ENCODE data around the gene CC2D1A. TPM values are rescaled to one million over a fixed set of nuclear protein-coding genes. Genes with fewer than 3 reads are reported as not detected.

The CC2D1A gene
- total RNA-seq, 1 experiment from 2014 or later, result 67.7 TPM

GRCh38 chr19:13877303-13877702 is 28.7 kb upstream of the CC2D1A start:
- intact Hi-C loops (cut with micrococcal nuclease), result no loop called here
- Histone ChIP-seq H3K4me2 (ENCODE audit: low read length) (peak overlapping the region; percentile 55), H2AFZ (ENCODE audit: low read length) (peak overlapping the region; percentile 69), H3K9me3 (ENCODE audit: low read length) (no peaks in the 10 kb centered on the region), H3K9me2 (replicated peaks; ENCODE audit: low read length) (no peaks in the 10 kb centered on the region), H3K4me1 (ENCODE audit: insufficient read depth, low read length) (peaks cover 11% of the 10 kb centered on the region), H3F3A (ENCODE audit: low read length, unreplicated experiment) (no peaks in the 10 kb centered on the region), H3K79me2 (ENCODE audit: low read length) (no peaks in the 10 kb centered on the region), H3K27me3 (ENCODE audit: low read length) (no peaks in the 10 kb centered on the region), H3K27ac (ENCODE audit: low read length) (no peak overlapping the region), H3K36me3 (ENCODE audit: low read depth, low read length) (no peaks in the 10 kb centered on the region), H4K20me1 (ENCODE audit: low read length) (no peaks in the 10 kb centered on the region), H3K4me3 (ENCODE audit: low read length) (no peak overlapping the region), H3K9ac (ENCODE audit: low read length) (no peak overlapping the region)
- BruUV-seq (replicated peaks), result no TSS peak
- TF ChIP-seq EZH2 (IDR thresholded peaks at IDR 0.05; ENCODE audit: low read length, unreplicated experiment) (no peak), CTCF (conservative IDR thresholded peaks at IDR 0.05; ENCODE audit: low read depth, low read length) (no peak)
- no peak for ATAC-seq
- POLR2A ChIA-PET (ENCODE audit: unreplicated experiment), result interaction anchor here (1.0 kb wide), 1 partner anchor 14 kb away, joined by 3 read pairs; no protein-coding TSS in a partner anchor
- no peak for DNase-seq
- CTCF ChIA-PET, result interaction anchor here (1.1 kb wide), 1 partner anchor 15 kb away, joined by 6 read pairs; no protein-coding TSS in a partner anchor

- Histone ChIP-seq H3K4me3 (ENCODE audit: low read length) (peak overlapping the region; percentile 54), H3K36me3 (ENCODE audit: low read depth, low read length) (no peaks in the 10 kb centered on the region), H3K9me2 (replicated peaks; ENCODE audit: low read length) (no peaks in the 10 kb centered on the region), H3K4me1 (ENCODE audit: insufficient read depth, low read length) (peaks cover 11% of the 10 kb centered on the region), H2AFZ (ENCODE audit: low read length) (peak overlapping the region; percentile 89), H3K4me2 (ENCODE audit: low read length) (peak overlapping the region; percentile 81), H3K27ac (ENCODE audit: low read length) (peak overlapping the region; percentile 62), H3F3A (ENCODE audit: low read length, unreplicated experiment) (no peaks in the 10 kb centered on the region), H3K27me3 (ENCODE audit: low read length) (no peaks in the 10 kb centered on the region), H4K20me1 (ENCODE audit: low read length) (no peaks in the 10 kb centered on the region), H3K9ac (ENCODE audit: low read length) (peak overlapping the region; percentile 60), H3K9me3 (ENCODE audit: low read length) (no peaks in the 10 kb centered on the region), H3K79me2 (ENCODE audit: low read length) (no peaks in the 10 kb centered on the region)
- POLR2A ChIA-PET (ENCODE audit: unreplicated experiment), result no interaction called here
- ATAC-seq (peak; percentile 89), DNase-seq (peak; percentile 99)
- TF ChIP-seq EZH2 (IDR thresholded peaks at IDR 0.05; ENCODE audit: low read length, unreplicated experiment) (no peak), CTCF (conservative IDR thresholded peaks at IDR 0.05; ENCODE audit: low read depth, low read length) (peak; percentile 99), EZH2phosphoT487 (IDR thresholded peaks at IDR 0.05; ENCODE audit: borderline replicate concordance, low read length) (no peak)
- TSS peak; percentile 79 for BruUV-seq (replicated peaks)
- intact Hi-C loops (cut with micrococcal nuclease), result loop anchor here (1.0 to 2.0 kb wide), 4 partner anchors 26 to 194 kb away; partner anchors contain the start of genes BRME1, CC2D1A and DCAF15
- CTCF ChIA-PET, result no interaction called here
Observed at GRCh38 chr19:13880059-13881043, 25.6 kb upstream of the CC2D1A start.
